ENCODE measurements around the gene PCSK5. TPM values are rescaled to one million over a fixed set of nuclear protein-coding genes. Genes with fewer than 3 reads are reported as not detected.

The PCSK5 gene
- polyA plus RNA-seq, 1 experiment: 1.6 TPM

GRCh38 chr9:76166526-76166925 lies 276.1 kb downstream of the PCSK5 start:
- CTCF ChIA-PET: interaction anchor here (0.8 kb wide), 1 partner anchor 12 kb away, joined by 4 read pairs; no protein-coding TSS in a partner anchor
- H3K27ac ChIP-seq (ENCODE audit: low read depth, low read length): no peak overlapping the region
- peaks cover 3% of the 10 kb centered on the region for H3K27me3 ChIP-seq (ENCODE audit: control insufficient read depth, insufficient read depth, low read length)
- TF ChIP-seq CTCF (IDR thresholded peaks at IDR 0.05; ENCODE audit: low read depth, low read length): no peak
- no peak for DNase-seq (ENCODE audit: low read depth, low spot score)
- no peaks in the 10 kb centered on the region for H3K9me3 ChIP-seq (ENCODE audit: control insufficient read depth, insufficient read depth, low read length)
- POLR2A ChIA-PET: interaction anchor here (0.6 kb wide), 1 partner anchor 14 kb away, joined by 3 read pairs; no protein-coding TSS in a partner anchor
- no peak overlapping the region for H3K4me3 ChIP-seq (ENCODE audit: low read depth, low read length)

DNA sequence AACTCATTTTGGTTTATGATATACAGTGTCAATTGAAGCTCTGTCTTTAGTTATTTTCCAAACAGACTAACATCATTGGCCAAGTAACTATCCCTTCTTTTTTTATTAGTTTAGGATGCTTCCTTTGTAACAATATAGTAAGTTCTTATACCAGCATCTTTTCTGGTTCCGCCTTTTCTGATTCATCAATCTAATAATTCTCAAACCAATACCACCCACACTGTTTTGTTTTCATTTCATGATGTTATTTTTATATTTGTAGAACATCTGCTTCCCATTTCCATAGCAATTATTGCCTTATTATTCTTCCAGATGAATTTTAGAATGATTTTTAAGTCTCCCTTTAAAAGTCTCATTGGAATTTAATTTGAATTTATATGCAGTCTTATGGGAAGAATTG lies 285.7 kb downstream of the PCSK5 start:
- no peak overlapping the region for H3K27ac ChIP-seq (ENCODE audit: low read depth, low read length)
- TF ChIP-seq CTCF (IDR thresholded peaks at IDR 0.05; ENCODE audit: low read depth, low read length): no peak
- POLR2A ChIA-PET: no interaction called here

GRCh38 chr9:76177931-76178330 lies 287.5 kb downstream of the PCSK5 start:
- Histone ChIP-seq H3K27ac (ENCODE audit: low read depth, low read length) (no peak overlapping the region), H3K4me3 (ENCODE audit: low read depth, low read length) (no peak overlapping the region), H3K9me3 (ENCODE audit: control insufficient read depth, insufficient read depth, low read length) (no peaks in the 10 kb centered on the region), H3K27me3 (ENCODE audit: control insufficient read depth, insufficient read depth, low read length) (no peaks in the 10 kb centered on the region)
- ChIA-PET POLR2A (no interaction called here), CTCF (no interaction called here)
- no peak for TF ChIP-seq CTCF (IDR thresholded peaks at IDR 0.05; ENCODE audit: low read depth, low read length)
- no peak for DNase-seq (ENCODE audit: low read depth, low spot score)

More for the DNA sequence above, 285.7 kb downstream of the PCSK5 start:
- Histone ChIP-seq H3K27me3 (ENCODE audit: control insufficient read depth, insufficient read depth, low read length) (no peaks in the 10 kb centered on the region), H3K4me3 (ENCODE audit: low read depth, low read length) (no peak overlapping the region), H3K9me3 (ENCODE audit: control insufficient read depth, insufficient read depth, low read length) (no peaks in the 10 kb centered on the region)
- CTCF ChIA-PET: no interaction called here
- no peak for DNase-seq (ENCODE audit: low read depth, low spot score)

- H3K27me3 ChIP-seq (ENCODE audit: control insufficient read depth, insufficient read depth, low read length): no peaks in the 10 kb centered on the region
- no peak overlapping the region for H3K27ac ChIP-seq (ENCODE audit: low read depth, low read length)
- ChIA-PET POLR2A (interaction anchor here (0.7 to 1.8 kb wide), 7 partner anchors 14 to 76 kb away, joined by 3 to 8 read pairs (median 6); no protein-coding TSS in a partner anchor), CTCF (interaction anchor here (1.0 kb wide), 1 partner anchor 36 kb away, joined by 3 read pairs; no protein-coding TSS in a partner anchor)
- TF ChIP-seq CTCF (IDR thresholded peaks at IDR 0.05; ENCODE audit: low read depth, low read length): peak; percentile 8; the same call in 1 of the 2 replicates
- DNase-seq (ENCODE audit: low read depth, low spot score): no peak
- no peak overlapping the region for H3K4me3 ChIP-seq (ENCODE audit: low read depth, low read length)
- H3K9me3 ChIP-seq (ENCODE audit: control insufficient read depth, insufficient read depth, low read length): no peaks in the 10 kb centered on the region
These were observed 290.1 kb downstream of the PCSK5 start for GRCh38 chr9:76180541-76180940.

DNA sequence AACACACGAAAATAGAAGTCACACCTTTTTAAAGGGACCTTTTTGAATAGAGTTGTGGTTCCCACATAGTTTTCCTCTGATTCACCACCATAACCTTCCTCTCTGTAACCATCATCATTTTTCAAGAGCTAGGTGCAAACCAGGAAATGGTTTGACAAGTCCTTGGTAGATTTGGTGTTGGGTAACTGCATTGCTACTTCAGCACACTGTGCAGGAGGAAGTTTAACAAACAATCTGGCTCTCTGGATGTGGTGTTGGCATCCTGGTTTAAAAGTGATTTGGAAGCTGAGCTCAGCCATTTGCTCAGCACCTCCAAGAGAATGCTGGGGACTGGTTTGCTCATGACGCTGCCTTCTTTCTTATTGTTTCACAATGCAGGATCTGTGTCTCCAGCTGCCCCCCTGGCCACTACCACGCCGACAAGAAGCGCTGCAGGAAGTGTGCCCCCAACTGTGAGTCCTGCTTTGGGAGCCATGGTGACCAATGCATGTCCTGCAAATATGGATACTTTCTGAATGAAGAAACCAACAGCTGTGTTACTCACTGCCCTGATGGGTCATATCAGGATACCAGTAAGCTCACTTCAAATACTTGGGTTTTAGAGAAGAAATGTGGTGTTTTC lies 290.7 kb downstream of the PCSK5 start:
- no peak overlapping the region for H3K4me3 ChIP-seq (ENCODE audit: low read depth, low read length)
- TF ChIP-seq CTCF (IDR thresholded peaks at IDR 0.05; ENCODE audit: low read depth, low read length): no peak
- H3K9me3 ChIP-seq (ENCODE audit: control insufficient read depth, insufficient read depth, low read length): no peaks in the 10 kb centered on the region
- H3K27me3 ChIP-seq (ENCODE audit: control insufficient read depth, insufficient read depth, low read length): no peaks in the 10 kb centered on the region
- DNase-seq (ENCODE audit: low read depth, low spot score): no peak
- ChIA-PET POLR2A (interaction anchor here (0.5 to 1.8 kb wide), 7 partner anchors 15 to 75 kb away, joined by 3 to 8 read pairs (median 6); no protein-coding TSS in a partner anchor), CTCF (interaction anchor here (1.0 kb wide), 1 partner anchor 35 kb away, joined by 3 read pairs; no protein-coding TSS in a partner anchor)
- peak overlapping the region; percentile 58 for H3K27ac ChIP-seq (ENCODE audit: low read depth, low read length)
